Lower leg skin (tissue), 4 donors: ENCODE measurements around the gene ORC5. TPM values are rescaled to one million over a fixed set of nuclear protein-coding genes. Genes with fewer than 3 reads are reported as not detected.
"Not testable (repeated sequence)": the region's sequence is repeated elsewhere in the genome, so short reads cannot be mapped to it uniquely, and the experiment has no call there.

Source experiments
- DNase-seq, 2 donors: peaks; one replicate each; pipeline ENCODE4 v3.0.0-alpha.2; 2019; ENCODE audit warnings: low spot score in 2 of 2
- H3K4me3 ChIP-seq: fragments of 200-600 bp; sonication (generic); 2 replicates; pipeline ENCODE4 v1.5.1; 2017; ENCODE audit warnings: mild to moderate bottlenecking, low read depth; ENCODE audit not compliant: poor library complexity, severe bottlenecking
- CTCF ChIP-seq, 3 donors: fragments of 450-650 bp; IDR thresholded peaks; one replicate each; pipeline ENCODE4 v1.5.1; 2016; ENCODE audit warnings: antibody characterized with exemption in 3 of 3, mild to moderate bottlenecking in 3 of 3, moderate library complexity in 2 of 3
- POLR2A ChIP-seq, 2 donors: fragments of 450-650 bp; IDR thresholded peaks; one replicate each; pipeline ENCODE4 v1.6.1; 2016 to 2017; ENCODE audit warnings: antibody characterized with exemption in 2 of 2, mild to moderate bottlenecking in 1 of 2, moderate library complexity in 1 of 2
- WGBS, 2 donors: methylation state at CpG; one replicate each; pipeline ENCODE4 v1.1.5; 2018; 5-methylcytosine and 5-hydroxymethylcytosine counted together
- intact Hi-C: fragments of 100-400 bp; cut with DNase I; formaldehyde crosslinking; loops from one replicate; pipeline ENCODE4 v1.15.0; 2023; ENCODE audit warnings: low total_unique reads
- total RNA-seq, 4 donors: library from RNA; depleted of rRNA; stranded (reverse); fragments of >200 nt; gene quantifications; one replicate each; pipeline ENCODE4 v1.1.0, GENCODE V29; 2016

The ORC5 gene
- total RNA-seq, 4 donors from 2014 or later: 13.8 to 41.2 (median 16.3) TPM

- DNase-seq: no peak
- no peak overlapping the region for H3K4me3 ChIP-seq
- 68 to 74% methylated on average over 3 of the region's 3 CpGs for WGBS, 2 donors
- intact Hi-C loops: no loop called here
- TF ChIP-seq CTCF (IDR thresholded peaks at IDR 0.05) (no peak), POLR2A (IDR thresholded peaks at IDR 0.05) (no peak)
These were observed 34.8 kb upstream of the ORC5 start for GRCh38 chr7:104242638-104243037.

GRCh38 chr7:104241538-104242209, 33.9 kb upstream of the ORC5 start:
- DNase-seq: no peak
- TF ChIP-seq POLR2A (IDR thresholded peaks at IDR 0.05) (no peak), CTCF (IDR thresholded peaks at IDR 0.05) (no peak)
- no peak overlapping the region for H3K4me3 ChIP-seq
- WGBS, 2 donors: 77 to 84% methylated on average over 4 of the region's 4 CpGs
- intact Hi-C loops: no loop called here

GRCh38 chr7:104241135-104241534, 33.3 kb upstream of the ORC5 start:
- no peak for TF ChIP-seq CTCF (IDR thresholded peaks at IDR 0.05)
- TF ChIP-seq POLR2A (IDR thresholded peaks at IDR 0.05): no peak
- no peak overlapping the region for H3K4me3 ChIP-seq
- DNase-seq: no peak
- intact Hi-C loops: no loop called here
- 89 to 92% methylated on average over 3 of the region's 3 CpGs for WGBS, 2 donors

- H3K4me3 ChIP-seq: no peak overlapping the region
- DNase-seq: no peak
- intact Hi-C loops: no loop called here
- TF ChIP-seq POLR2A (IDR thresholded peaks at IDR 0.05): no peak
- TF ChIP-seq CTCF (IDR thresholded peaks at IDR 0.05): no peak
- whole genome bisulfite sequencing, 2 donors: 49 to 54% methylated on average over 5 of the region's 5 CpGs
These were observed 32.6 kb upstream of the ORC5 start for GRCh38 chr7:104240401-104240800.

GRCh38 chr7:104234990-104235389, 27.2 kb upstream of the ORC5 start:
- H3K4me3 ChIP-seq, DNase-seq, intact Hi-C loops: not testable (repeated sequence)
- WGBS, 2 donors: 79 to 83% methylated on average over 2 of the region's 2 CpGs

GRCh38 chr7:104231054-104232046, 23.5 kb upstream of the ORC5 start:
- H3K4me3 ChIP-seq: no peak overlapping the region
- intact Hi-C loops: no loop called here
- DNase-seq: peak in 1 of 2 donors; percentile 44
- 18 to 25% methylated on average over 29 of the region's 29 CpGs for WGBS, 2 donors
- TF ChIP-seq CTCF (IDR thresholded peaks at IDR 0.05) (peak in 1 of 3 donors; percentile 16), POLR2A (IDR thresholded peaks at IDR 0.05) (no peak)
